Mucosa of gallbladder (tissue), 1 donor: ENCODE data around the gene STX3. TPM values are rescaled to one million over a fixed set of nuclear protein-coding genes. Genes with fewer than 3 reads are reported as not detected.
"Not testable (repeated sequence)": the region's sequence is repeated elsewhere in the genome, so short reads cannot be mapped to it uniquely, and the experiment has no call there.

Source experiments
- DNase-seq: peaks from one replicate; pipeline ENCODE4 v3.0.0-alpha.2; 2020; ENCODE audit warnings: low spot score
- total RNA-seq: library from RNA; stranded (reverse); gene quantifications from one replicate; pipeline ENCODE4 v1.2.1, GENCODE V29; 2021
- donor health status: DM: no; HTN: no; CAD: no.

STX3 gene
- total RNA-seq, 1 donor from 2014 or later, result 82.7 TPM

DNA sequence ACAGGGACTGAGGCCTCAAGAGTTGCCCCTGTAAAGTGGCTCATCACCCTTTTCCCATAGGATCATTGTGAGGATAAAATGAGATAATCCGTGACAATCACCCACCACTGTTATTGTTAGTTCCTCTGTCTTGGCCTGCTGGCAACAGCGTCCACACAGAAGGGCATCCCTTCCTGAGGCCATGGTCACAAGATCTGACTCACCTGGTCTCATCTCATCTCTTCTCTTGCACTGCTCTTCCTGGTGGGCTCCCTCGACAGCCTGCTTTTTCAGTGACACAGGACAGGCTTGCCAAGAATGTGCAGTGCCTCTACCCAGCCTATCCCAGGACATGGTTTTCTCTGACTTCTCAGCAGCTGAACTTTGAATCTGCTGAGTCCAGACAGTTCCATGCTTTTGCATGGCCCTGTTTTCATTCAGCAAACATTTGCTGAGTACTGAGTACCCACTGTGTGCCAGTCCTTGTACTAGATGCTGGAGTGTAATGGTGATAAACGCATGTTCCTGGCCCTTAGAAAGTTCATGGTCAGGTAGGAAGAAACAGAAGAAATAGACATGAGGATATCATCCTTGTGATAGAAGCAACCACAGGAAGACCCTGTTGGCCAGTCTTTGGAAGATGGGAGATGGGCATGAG is 3.3 kb downstream of the STX3 start:
- no peak for DNase-seq

DNA sequence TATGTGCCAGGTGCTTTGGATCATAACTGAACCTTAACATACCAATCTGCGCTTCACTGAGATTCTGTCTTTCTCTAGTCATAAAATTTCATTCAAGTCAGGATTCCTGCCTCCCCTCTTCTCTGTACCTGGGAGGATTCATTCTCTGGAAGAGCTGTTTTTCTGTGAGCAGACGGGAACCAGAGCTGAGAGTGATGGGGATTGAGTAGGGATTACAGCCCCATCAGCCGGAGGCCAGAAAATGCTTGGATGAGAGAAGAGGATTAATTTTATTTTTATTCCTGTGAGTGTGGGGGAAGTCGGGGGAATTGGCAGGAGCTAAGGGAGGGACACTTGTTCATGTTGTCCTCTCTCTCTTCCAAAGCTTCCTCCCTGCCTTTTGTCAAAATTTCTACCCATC is 4.7 kb downstream of the STX3 start:
- DNase-seq, result no peak

DNA sequence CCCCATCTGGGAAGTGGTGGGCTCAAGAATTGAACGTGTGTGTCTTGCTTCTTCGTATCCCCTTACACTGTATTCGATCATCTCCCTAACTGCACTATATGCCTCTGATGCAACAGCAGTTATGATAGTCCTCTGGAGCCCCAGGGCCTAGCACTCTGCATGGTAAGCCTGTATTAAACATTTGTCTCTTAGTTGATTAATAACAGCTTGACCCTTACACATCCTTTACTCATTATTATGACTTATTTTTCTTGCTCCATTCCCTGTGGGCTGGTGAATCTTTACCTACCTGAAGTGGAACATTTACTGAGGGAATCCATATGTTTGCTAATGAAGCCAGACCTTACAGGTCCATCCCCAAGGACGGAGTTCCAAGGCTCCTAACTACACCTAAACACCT is 5.6 kb downstream of the STX3 start:
- no peak for DNase-seq

DNA sequence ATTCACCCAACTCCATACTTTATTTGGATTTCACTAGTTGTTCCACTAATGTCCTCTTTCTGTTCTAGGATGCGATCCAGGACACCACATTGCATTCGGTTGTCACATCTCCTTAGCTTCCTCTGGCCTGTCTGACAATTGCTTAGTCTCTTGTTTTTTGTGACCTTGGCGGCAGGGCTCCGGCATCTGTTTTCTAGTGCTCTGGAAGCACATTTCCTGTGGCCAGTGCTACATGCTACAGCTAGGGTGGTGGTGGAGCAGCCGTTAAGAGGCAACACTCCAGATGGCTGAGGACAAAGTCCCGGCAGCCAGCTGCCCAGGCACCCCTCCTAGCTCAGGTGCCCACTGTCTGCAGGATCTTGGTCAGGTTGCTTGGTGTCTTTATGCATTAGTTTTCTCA is 6.8 kb downstream of the STX3 start:
- DNase-seq, result no peak

DNA sequence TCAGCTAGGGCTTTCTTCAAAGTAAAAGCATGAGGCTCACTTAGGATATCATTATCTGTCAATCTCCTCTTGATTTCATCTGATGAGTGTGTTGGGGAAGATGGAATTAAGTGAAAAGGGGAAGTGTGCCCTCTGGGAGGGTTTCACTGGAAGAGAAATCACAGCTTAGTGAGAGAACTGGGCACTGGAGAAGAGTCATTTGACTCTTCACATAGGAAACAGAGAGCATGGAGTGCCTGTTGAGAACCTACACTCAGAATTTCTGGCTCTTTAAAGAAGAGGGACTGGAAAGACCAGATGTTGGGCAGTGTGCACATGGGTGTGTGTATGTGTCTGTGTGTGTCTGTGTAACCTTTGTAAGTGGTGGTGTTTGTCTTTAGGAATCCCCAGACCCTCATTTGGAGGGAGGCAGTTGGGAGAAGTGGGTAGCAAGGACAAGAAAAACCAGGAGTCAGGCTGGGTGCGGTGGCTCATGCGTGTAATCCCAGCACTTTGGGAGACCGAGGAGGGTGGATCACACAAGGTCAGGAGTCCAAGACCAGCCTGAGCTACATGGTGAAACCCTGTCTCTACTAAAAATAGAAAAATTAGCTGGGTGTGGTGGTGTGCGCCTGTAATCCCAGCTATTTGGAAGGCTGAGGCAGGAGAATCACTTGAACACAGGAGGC is 10.0 kb downstream of the STX3 start:
- DNase-seq, result no peak

DNA sequence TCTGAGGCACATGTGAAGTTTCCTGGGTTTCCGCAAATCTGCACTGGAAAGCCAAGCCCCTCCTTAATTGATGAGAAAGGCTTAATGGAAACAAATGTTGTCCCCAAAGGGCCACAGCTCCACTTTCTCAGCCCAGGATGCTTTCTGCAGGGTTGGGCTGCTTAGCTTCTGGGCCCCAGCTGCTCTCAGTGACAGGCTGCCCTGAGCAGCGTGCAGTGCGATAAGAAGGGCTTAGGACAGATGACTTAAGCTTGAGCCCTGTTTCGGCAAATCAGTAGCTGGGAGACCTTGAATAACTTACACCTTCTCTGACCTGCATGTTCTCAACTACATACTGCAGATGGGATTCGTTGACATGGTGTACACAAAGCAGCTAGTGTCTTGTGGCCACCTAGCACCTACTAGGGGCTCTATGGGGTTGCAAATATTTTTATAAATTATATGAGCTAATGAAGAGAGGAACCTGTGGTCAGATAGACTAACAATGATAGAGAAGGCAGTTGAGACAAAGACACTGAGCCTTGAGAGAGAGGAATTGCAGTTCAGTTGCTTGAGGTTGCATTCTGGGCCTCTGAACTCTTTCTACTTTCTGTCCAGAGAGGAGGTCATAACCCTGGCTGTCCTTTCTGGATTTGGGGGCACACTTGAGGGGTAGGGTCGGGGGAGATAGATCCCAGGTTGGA is 11.5 kb downstream of the STX3 start:
- DNase-seq, result no peak

DNA sequence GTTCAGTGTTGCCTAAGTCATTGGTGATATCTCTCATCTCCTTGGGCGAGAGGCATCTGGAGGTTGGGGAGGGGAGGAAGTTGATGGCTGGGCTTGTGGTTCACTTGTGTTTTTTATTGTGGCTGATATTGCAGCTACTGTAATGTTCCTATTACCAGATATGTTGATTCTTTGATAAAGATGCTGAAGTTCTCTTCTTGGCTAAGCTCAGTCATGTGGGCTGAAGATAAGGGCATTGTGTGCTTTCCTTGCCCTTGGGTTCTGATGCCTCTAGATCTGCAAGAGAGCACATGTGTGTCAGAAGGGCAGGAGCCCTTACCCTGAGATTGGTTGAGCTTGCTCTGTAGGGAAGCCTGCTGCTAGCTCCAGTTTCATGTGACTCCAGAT is 12.0 kb downstream of the STX3 start:
- peak; percentile 28 for DNase-seq

DNA sequence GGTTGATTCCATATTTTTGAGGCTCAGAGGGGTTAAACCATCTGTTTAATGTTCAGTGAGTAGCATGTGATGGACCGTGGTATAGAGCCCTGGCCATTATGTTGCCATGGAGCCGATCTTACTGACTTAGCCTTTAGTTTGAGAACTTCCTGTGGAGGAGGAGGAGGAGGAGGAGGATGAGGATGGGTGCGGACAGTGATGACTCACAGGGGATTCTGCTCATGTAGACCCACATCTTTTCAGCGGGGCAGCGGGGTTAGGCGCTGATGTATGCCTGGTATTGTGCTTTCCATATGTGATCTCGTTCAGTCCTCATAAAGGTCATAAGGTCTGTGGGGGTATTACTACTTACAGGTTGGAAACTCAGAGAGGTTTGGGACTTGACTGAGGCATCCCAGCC is 13.9 kb downstream of the STX3 start:
- DNase-seq, result no peak

DNA sequence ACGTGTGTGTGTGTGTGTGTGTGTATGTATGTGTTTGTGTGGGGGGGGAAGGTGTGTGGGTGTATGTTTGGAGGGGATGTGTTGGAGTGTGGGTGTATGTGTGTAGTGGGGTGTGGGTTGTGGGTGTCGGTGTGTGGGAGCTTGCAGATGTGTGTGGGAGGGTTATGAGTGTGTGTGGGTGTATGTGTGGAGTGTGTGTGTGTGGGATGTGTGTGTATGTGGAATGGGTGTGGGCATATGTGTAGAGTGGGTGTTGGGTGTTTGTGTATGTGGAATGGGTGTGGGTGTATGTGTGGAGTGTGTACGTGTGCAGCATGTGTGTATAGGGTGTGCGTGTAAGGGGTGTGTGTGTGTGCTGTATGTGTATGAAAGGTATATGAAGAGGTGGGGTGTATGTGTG is 14.7 kb downstream of the STX3 start:
- DNase-seq, result no peak

DNA sequence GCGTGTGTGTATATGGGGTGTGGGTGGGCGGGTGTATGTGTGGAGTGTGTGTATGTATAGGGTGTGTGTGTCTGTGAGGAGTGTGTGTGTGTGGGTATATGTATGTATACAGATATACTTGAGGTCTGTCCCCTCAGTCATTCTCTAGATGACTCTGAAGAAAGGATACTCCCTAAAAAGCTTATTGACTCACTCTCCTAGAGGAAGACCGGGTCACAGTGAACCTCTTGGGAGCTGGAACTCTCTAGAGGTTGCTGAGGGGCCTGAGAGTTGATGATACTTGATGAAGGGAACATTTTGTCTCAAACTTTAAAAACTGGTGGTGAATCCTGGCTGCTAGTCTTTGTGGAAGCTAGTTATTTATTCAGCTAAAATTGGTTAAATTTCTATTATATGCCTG is 15.1 kb downstream of the STX3 start:
- no peak for DNase-seq

DNA sequence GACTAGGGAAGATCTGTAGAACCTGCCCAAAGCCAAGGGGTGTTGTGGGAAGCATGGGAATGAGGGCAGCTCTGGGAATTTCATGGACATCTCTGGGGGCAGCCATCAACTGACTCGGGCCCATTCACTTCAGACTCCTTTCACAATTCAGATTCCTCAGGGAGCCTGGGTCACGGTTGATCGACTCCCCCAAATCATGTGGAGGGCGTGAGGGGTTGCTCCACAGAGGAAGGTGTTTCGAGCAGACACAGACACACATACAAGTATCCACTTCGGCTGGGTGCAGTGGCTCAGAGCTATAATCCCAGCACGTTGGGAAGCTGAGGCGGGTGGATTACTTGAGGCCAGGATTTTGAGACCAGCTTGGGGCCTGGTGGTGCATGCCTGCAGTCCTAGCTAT is 15.7 kb downstream of the STX3 start:
- DNase-seq, result no peak

DNA sequence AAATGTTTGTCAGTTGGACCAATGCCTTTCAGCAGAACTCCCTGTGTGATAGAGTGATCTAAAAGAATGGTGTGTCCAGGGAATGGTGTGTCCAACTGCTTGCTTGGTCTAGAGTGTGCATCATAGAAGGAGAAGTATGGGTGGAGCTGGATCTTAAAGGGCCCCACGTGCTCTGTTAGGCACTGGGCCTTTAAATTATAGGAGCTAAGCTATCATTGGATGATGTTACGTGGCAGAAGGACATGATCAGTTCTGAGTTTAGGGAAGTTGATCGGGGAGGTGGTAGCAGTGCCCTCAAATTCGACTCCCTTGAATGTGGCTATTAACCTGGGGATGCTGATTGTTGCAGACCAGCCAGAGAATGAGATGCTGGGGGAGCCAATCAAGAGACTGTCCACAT is 16.4 kb downstream of the STX3 start:
- no peak for DNase-seq

DNA sequence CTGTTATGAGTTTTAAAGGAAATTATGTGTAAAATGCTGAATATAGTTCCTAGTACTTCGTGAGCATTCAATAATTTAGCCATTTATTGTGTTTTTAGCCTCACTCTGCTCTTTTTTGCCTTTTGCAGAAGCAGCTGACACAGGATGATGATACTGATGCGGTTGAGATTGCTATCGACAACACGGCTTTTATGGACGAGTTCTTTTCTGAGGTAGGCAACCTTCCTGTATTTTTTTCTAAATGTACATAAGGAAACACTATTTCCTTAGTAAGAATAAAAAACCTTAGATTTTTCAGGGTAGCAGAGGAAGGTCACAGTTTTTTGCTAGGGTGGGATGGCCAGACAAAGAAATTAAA is 17.9 kb downstream of the STX3 start:
- no peak for DNase-seq

DNA sequence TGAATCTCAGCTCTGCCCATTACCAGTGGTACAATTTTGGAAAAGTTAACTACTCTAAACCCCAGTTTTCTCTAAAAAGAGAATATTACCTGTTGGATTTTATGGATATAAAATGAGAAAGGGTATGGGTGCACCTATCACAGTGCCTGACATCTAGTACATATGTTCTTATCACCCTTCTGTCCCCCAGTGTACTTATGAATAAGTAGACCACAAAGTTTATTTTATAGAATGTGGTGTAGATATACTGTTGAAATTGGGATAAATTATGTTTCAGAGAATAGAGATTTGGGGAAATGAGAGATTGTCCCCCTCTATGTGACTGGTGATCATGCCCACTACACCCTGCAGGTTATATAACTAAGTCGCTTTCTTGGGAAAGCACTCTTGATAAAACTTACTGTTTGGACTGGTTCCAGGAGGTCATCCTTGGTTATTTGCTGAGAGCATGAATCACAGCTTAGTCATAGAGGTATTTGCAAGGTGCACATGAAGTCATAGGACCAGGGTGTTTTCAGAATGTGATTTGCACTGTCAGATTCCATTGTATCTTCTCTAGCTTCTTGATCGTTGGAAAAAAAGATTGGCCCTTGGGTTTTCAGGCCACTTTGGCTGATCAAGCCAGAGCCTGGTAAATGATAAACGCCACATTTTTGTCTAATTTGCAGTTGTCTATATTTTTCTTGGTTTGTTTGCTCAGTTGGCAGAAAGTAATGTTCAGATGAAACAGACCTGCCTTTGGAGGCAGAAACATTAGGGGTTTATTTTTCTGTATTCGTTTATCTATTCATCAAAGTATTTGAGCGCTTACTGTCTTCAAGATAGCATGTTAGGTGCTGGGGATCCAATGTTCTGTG is 21.3 kb downstream of the STX3 start:
- peak; percentile 80 for DNase-seq

DNA sequence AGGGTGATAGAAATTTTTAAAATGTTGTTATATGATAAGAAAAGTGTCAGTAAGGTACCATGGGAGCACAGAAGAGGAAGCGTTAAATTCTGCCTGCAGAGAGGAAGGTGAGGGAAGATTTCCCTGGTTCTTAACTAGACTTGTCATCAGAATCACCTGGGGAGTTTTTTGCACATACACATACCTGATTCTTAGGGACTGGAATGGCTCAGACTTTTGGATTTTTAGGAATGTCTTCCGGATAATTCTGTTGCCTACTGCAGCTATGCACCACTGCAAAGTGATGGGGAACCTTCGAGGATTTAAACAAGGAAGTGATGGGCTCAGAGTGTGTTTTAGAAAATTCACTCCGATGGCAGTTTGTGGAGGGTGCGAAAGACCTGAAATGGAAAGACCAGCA is 21.9 kb downstream of the STX3 start:
- no peak for DNase-seq

DNA sequence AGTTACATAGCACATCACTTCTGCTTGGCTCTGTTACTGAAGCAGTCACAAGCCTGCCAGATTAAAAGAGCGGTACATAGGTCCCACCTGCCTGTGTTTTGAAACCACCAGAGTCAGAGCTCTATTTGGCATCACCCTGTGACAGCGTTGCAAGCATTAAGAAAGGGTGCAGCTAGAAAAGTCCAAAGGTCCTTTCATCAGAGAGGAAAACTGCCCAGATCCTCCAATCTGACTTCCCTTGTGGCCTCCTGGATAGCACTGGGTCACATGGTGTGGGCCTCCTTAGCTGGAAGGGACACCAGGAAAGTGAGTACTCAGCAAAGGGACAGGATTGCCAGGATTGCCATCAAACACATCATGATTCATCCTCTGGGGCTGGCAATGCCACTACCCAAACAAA is 22.9 kb downstream of the STX3 start:
- peak; percentile 88 for DNase-seq

DNA sequence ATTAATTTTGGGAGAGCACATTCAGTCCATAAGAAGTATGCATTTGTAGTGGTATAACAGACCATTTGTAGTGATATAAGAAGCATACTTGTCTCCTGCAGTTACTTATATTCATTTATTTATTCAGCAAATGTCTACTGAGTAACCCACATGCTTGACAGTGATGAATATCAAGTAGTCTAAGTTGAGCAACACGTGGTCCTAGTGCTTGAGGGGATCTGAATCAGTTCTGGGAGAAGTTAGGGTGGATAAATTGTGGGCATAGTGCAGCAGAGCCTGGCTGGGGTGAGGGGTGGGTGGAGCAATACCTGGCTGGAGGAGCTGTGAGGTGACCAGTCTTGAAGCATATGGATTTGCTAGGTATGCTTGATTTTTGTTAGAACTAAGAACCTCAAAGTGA is 24.3 kb downstream of the STX3 start:
- DNase-seq, result no peak

DNA sequence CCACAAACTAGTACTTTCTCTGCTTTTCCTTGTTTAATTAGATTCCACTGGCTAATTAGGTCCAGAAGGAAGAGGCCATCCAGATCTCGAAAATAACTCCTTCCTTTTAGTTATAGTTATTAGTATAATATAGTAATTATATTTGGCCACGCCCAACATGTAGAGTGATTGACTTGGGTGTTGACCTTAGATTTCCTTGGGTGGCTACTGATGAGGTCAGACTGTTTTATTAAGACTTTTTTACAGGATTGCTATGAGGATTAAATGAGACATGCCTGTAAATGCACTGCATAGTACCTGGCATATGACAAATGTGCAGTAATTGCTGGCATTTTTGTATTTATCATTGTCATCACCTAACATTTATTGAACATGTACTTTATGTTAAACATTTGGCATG is 26.9 kb downstream of the STX3 start:
- DNase-seq, result no peak

DNA sequence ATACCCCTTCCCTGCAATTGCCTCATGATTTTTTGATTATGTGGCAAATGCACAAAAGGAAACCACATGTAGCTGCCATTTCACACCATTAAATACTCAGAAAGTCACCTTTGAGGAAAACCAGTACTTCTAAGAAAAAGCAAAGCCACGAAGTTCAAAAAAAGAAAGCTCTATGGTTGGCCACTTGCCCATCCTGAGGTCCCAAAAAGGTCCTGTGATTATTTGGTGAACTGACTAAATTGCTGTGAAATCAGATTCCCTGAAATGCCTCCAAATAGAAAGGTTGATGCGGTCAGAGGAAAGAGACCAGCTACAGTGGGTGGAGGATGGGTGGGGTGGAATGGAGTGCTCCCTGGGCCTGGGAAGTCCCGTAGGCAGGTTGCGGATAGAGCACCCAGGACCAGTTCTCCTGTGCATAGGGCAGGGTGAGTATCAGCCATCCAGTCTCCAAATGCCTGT is 28.5 kb downstream of the STX3 start:
- no peak for DNase-seq

DNA sequence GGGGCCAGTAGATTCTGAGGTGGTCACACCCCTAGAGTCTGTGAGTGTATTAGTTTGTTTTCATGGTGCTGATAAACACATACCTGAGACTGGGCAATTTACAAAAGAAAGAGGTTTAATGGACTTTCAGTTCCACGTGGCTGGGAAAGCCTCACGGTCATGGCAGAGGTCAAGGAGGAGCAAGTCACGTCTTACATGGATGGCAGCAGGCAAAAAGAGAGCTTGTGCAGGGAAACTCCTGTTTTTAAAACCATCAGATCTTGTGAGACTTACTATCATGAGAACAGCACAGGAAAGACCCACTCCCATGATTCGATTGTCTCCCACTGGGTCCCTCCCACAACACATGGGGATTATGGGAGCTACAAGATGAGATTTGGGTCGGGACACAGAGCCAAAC is 29.3 kb downstream of the STX3 start:
- not testable (repeated sequence) for DNase-seq

DNA sequence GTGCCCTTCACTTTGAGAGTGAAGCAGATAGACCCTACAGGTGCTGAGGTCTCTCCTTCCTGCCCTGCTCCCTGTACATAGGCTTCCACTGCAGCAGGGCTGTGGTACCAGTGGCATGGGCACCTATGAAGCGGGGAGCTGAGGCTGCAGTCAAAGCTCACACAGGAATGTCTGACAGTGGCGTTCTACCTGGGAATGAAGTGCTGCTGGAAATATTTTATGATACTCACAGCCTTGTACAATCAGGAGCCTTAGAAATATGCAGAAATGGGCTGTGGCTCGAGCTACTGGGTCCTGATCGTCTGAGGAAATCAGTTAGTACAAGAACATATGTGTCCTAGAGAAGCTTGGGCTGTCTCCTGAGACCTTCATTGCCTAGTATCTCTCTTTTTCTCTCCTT is 30.6 kb downstream of the STX3 start:
- no peak for DNase-seq

DNA sequence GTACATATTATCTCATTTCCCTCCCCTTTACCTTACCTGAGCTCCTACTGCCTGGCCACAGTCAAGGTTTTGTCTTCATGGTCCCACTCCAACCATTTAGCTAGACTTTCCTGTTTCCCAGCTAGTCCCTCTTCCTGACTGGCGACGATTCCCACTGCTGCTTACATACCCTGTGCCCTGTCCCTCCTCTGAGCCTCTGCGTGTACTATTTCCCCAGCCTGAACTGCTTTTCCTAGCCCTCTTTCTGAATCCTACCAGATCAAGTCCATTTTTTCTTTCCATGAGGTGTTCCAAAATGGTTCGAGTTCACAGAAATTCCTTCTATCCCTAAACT is 32.0 kb downstream of the STX3 start:
- DNase-seq, result no peak

DNA sequence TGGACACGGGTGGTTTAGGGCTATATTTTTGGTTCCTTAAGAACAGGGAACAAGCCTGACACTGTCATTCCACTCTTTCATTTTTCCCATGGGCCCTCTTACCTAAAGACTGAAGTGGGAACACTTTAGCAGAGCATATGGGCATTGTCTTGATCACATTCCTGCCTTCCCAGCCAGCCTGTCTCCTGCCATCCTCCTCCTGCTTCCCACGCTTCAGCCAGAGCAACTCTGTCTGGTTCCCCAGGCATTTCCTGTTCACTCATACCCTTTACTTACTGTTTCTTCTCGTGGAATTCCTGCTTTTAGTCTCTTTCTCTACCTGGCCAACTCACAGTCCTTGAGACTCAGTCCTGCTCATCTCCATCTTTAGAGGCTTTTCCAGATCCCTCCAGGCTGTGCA is 32.6 kb downstream of the STX3 start:
- DNase-seq, result no peak
